Stromal cell of bone marrow (primary cell): Measurements from ENCODE around the gene ARHGEF28.
A peak's percentile ranks its signal among the peaks of the same experiment; 100 is the strongest.

ENCODE experiments used
- DNase-seq: peaks from one replicate; pipeline ENCODE4 v3.0.0-alpha.2; 2012; ENCODE audit warnings: low read depth

ARHGEF28 gene

GRCh38 chr5:73783828-73784227, 157.8 kb downstream of the ARHGEF28 start:
- no peak for DNase-seq

GRCh38 chr5:73786043-73786831, 160.2 kb downstream of the ARHGEF28 start:
- no peak for DNase-seq

GRCh38 chr5:73789851-73790281, 163.9 kb downstream of the ARHGEF28 start:
- DNase-seq: peak; percentile 26

- DNase-seq: no peak
These were observed 165.4 kb downstream of the ARHGEF28 start for GRCh38 chr5:73791389-73791788.

- DNase-seq: peak; percentile 47
These were observed 166.8 kb downstream of the ARHGEF28 start for GRCh38 chr5:73792687-73793320.

GRCh38 chr5:73793911-73794310, 167.9 kb downstream of the ARHGEF28 start:
- no peak for DNase-seq

GRCh38 chr5:73796164-73797131, 170.5 kb downstream of the ARHGEF28 start:
- DNase-seq: peak; percentile 84

GRCh38 chr5:73797132-73797510, 171.1 kb downstream of the ARHGEF28 start:
- DNase-seq: no peak

GRCh38 chr5:73799401-73799972, 173.5 kb downstream of the ARHGEF28 start:
- no peak for DNase-seq

GRCh38 chr5:73801686-73802085, 175.7 kb downstream of the ARHGEF28 start:
- peak; percentile 57 for DNase-seq

GRCh38 chr5:73805449-73805848, 179.5 kb downstream of the ARHGEF28 start:
- DNase-seq: no peak

GRCh38 chr5:73808911-73809310, 182.9 kb downstream of the ARHGEF28 start:
- no peak for DNase-seq

- no peak for DNase-seq
These were observed 184.4 kb downstream of the ARHGEF28 start for GRCh38 chr5:73810429-73810828.

- no peak for DNase-seq
These were observed 186.5 kb downstream of the ARHGEF28 start for GRCh38 chr5:73812457-73812856.

GRCh38 chr5:73812962-73813588, 187.1 kb downstream of the ARHGEF28 start:
- DNase-seq: no peak

GRCh38 chr5:73814233-73814846, 188.3 kb downstream of the ARHGEF28 start:
- no peak for DNase-seq

GRCh38 chr5:73815631-73816030, 189.6 kb downstream of the ARHGEF28 start:
- DNase-seq: no peak

GRCh38 chr5:73816656-73817420, 190.8 kb downstream of the ARHGEF28 start:
- peak; percentile 68 for DNase-seq

- DNase-seq: no peak
These were observed 192.4 kb downstream of the ARHGEF28 start for GRCh38 chr5:73818357-73818756.

GRCh38 chr5:73820326-73820725, 194.3 kb downstream of the ARHGEF28 start:
- DNase-seq: no peak
